OCI-LY1 (cell line): Measurements from ENCODE around the gene MAD1L1.

Experiments
- H2AFZ ChIP-seq: fragments of 200-600 bp; sonication (generic), shearing (Covaris generic); 2 replicates; pipeline ENCODE4 v1.6.0; 2014; ENCODE audit warnings: antibody characterized with exemption, mild to moderate bottlenecking, low read length
- H3F3A ChIP-seq: fragments of 200-600 bp; sonication (generic), shearing (Covaris generic); 2 replicates; pipeline ENCODE4 v1.6.0; 2014; ENCODE audit warnings: mild to moderate bottlenecking, antibody characterized with exemption, low read length, moderate library complexity; ENCODE audit not compliant: insufficient read depth
- H3K27ac ChIP-seq: fragments of 200-600 bp; sonication (generic); 2 replicates; pipeline ENCODE4 v1.5.1; 2014; ENCODE audit warnings: low read length, mixed run types, mild to moderate bottlenecking, low read depth; ENCODE audit not compliant: poor library complexity, severe bottlenecking
- H3K27me3 ChIP-seq: fragments of 200-600 bp; sonication (generic); 2 replicates; pipeline ENCODE4 v1.6.0; 2014; ENCODE audit warnings: antibody characterized with exemption, mild to moderate bottlenecking, low read length, moderate library complexity; ENCODE audit not compliant: insufficient read depth
- H3K36me3 ChIP-seq: fragments of 200-600 bp; sonication (generic); 2 replicates; pipeline ENCODE4 v1.6.1; 2014; ENCODE audit warnings: mild to moderate bottlenecking, antibody characterized with exemption, low read length, moderate library complexity, mixed read lengths; ENCODE audit not compliant: insufficient read depth
- H3K4me1 ChIP-seq: fragments of 200-600 bp; sonication (generic); 2 replicates; pipeline ENCODE4 v1.5.1; 2014; ENCODE audit warnings: mild to moderate bottlenecking, low read length, moderate library complexity; ENCODE audit not compliant: insufficient read depth, severe bottlenecking
- H3K4me2 ChIP-seq: fragments of 200-600 bp; sonication (generic), shearing (Covaris generic); 2 replicates; pipeline ENCODE4 v1.6.1; 2014; ENCODE audit warnings: low read length
- H3K4me3 ChIP-seq: fragments of 200-600 bp; sonication (generic); 2 replicates; pipeline ENCODE4 v1.5.1; 2014; ENCODE audit warnings: low read length, low read depth, mild to moderate bottlenecking, mixed read lengths; ENCODE audit not compliant: poor library complexity, severe bottlenecking
- H3K79me2 ChIP-seq: fragments of 200-600 bp; shearing (Covaris generic); 2 replicates; pipeline ENCODE4 v1.6.1; 2016; ENCODE audit warnings: mixed run types, low read length, mixed read lengths; ENCODE audit not compliant: insufficient read depth
- H3K9ac ChIP-seq: fragments of 200-600 bp; sonication (generic), shearing (Covaris generic); 2 replicates; pipeline ENCODE4 v1.6.1; 2014; ENCODE audit warnings: mild to moderate bottlenecking, low read length, mixed read lengths
- H3K9me2 ChIP-seq: fragments of 200-600 bp; sonication (generic), shearing (Covaris generic); 2 replicates; pipeline ENCODE4 v1.6.1; 2014; ENCODE audit warnings: low read depth, mild to moderate bottlenecking, low read length, mixed read lengths
- H3K9me3 ChIP-seq: fragments of 200-600 bp; shearing (Covaris generic); 2 replicates; pipeline ENCODE4 v1.6.1; 2014; ENCODE audit warnings: low read length, mixed read lengths
- H4K20me1 ChIP-seq: fragments of 200-600 bp; sonication (generic), shearing (Covaris generic); 2 replicates; pipeline ENCODE4 v1.6.0; 2016; ENCODE audit warnings: mild to moderate bottlenecking, low read length; ENCODE audit not compliant: insufficient read depth
- EZH2 ChIP-seq: fragments of 200-600 bp; sonication (generic), shearing (Covaris generic); IDR thresholded peaks from 2 replicates; pipeline ENCODE4 v1.8.0; 2017; ENCODE audit warnings: borderline replicate concordance, mixed run types, mild to moderate bottlenecking, antibody characterized with exemption, low read length, moderate library complexity, mixed read lengths
- TF ChIP-seq, protein P1 (sequence below): fragments of 200-600 bp; sonication (generic), shearing (Covaris generic); IDR thresholded peaks from 2 replicates; pipeline ENCODE4 v1.5.1; 2017; ENCODE audit warnings: mild to moderate bottlenecking, antibody characterized with exemption, low read length, moderate library complexity, mixed read lengths

MAD1L1 gene

DNA sequence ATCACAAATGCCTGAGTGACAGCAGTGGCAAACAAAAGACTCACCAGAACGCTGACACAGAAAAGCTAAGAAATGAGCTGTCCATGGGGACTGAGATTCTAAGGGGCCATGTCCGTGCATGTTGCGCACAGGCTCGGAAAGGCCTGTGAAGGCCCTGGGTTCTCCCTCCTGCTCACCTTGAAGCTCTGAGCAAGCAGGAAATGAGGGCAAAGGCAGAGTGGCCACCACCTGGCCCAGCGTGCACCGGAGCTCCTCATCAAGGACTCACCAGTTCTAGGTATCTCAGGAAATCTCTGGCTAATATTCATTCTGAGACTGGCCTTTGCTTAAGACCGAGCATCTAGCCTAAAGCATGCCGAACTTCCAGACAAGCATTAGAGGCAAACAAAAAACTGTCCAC is 52.7 kb downstream of the MAD1L1 start:
- H2AFZ ChIP-seq: no peak overlapping the region
- peaks cover 17% of the 10 kb centered on the region for H3K36me3 ChIP-seq
- no peaks in the 10 kb centered on the region for H3K9me2 ChIP-seq
- no peak overlapping the region for H3K4me2 ChIP-seq
- no peak overlapping the region for H3K4me3 ChIP-seq
- no peak overlapping the region for H3K9ac ChIP-seq
- no peak overlapping the region for H3K27ac ChIP-seq
- H3K79me2 ChIP-seq: no peaks in the 10 kb centered on the region
- no peaks in the 10 kb centered on the region for H3K9me3 ChIP-seq
- no peaks in the 10 kb centered on the region for H3K4me1 ChIP-seq
- H3F3A ChIP-seq: no peaks in the 10 kb centered on the region
- no peaks in the 10 kb centered on the region for H4K20me1 ChIP-seq
- H3K27me3 ChIP-seq: no peaks in the 10 kb centered on the region
- TF ChIP-seq, protein P1, sequence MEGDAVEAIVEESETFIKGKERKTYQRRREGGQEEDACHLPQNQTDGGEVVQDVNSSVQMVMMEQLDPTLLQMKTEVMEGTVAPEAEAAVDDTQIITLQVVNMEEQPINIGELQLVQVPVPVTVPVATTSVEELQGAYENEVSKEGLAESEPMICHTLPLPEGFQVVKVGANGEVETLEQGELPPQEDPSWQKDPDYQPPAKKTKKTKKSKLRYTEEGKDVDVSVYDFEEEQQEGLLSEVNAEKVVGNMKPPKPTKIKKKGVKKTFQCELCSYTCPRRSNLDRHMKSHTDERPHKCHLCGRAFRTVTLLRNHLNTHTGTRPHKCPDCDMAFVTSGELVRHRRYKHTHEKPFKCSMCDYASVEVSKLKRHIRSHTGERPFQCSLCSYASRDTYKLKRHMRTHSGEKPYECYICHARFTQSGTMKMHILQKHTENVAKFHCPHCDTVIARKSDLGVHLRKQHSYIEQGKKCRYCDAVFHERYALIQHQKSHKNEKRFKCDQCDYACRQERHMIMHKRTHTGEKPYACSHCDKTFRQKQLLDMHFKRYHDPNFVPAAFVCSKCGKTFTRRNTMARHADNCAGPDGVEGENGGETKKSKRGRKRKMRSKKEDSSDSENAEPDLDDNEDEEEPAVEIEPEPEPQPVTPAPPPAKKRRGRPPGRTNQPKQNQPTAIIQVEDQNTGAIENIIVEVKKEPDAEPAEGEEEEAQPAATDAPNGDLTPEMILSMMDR: no peak
- no peak for TF ChIP-seq EZH2

DNA sequence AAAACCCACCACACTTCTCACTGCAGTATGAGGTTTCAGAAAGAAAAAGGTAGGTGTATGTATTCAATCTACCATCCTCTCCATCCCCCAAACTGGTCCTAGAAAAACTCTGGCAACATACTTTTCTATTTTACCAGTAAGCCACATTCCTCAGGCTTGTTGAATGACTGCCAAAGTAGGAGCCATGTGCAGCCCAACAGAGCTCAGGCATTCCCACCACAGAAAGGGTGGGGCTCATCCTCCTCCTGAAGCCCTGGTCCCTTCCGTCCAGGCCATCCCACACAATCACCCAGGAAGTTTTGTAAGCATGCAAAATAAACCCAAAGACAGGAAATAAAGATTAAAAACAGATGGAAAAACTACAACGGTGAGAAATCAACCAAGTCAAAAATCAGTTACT is 57.2 kb downstream of the MAD1L1 start:
- Histone ChIP-seq H3K4me2 (no peak overlapping the region), H3F3A (no peaks in the 10 kb centered on the region), H3K27me3 (no peaks in the 10 kb centered on the region), H3K9ac (no peak overlapping the region), H3K36me3 (peaks cover 25% of the 10 kb centered on the region), H3K9me2 (no peaks in the 10 kb centered on the region), H3K4me3 (no peak overlapping the region), H3K9me3 (no peaks in the 10 kb centered on the region), H3K79me2 (no peaks in the 10 kb centered on the region), H3K4me1 (no peaks in the 10 kb centered on the region), H2AFZ (no peak overlapping the region), H3K27ac (no peak overlapping the region), H4K20me1 (no peaks in the 10 kb centered on the region)
- TF ChIP-seq, protein P1: no peak
- TF ChIP-seq EZH2: no peak

DNA sequence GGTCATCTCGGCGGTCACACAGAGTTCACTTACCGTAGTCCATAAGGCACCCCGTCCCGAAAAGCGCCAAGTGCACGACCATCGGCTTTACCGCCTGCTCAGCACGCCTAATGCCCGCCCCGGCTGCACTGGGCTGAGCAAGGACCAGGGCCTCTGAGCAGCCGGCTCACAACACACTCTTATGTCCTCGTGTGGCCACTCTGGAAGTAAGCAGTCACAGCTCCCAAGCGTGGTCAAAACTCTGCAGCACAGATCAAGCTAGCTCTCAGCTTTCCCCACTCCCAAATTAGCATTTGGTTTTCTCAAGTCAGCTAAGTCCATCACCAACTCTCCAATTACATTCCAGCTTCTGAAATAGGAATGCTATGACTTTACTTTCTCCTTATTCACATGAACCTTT is 57.7 kb downstream of the MAD1L1 start:
- Histone ChIP-seq H3K4me2 (no peak overlapping the region), H3K27ac (no peak overlapping the region), H4K20me1 (no peaks in the 10 kb centered on the region), H3K27me3 (no peaks in the 10 kb centered on the region), H3K9me3 (no peaks in the 10 kb centered on the region), H3K36me3 (peaks cover 25% of the 10 kb centered on the region), H3K79me2 (no peaks in the 10 kb centered on the region), H3K9me2 (no peaks in the 10 kb centered on the region), H3K9ac (no peak overlapping the region), H3K4me3 (no peak overlapping the region), H3K4me1 (no peaks in the 10 kb centered on the region), H3F3A (no peaks in the 10 kb centered on the region), H2AFZ (no peak overlapping the region)
- TF ChIP-seq, protein P1: no peak
- TF ChIP-seq EZH2: no peak
